Left lobe of liver (tissue), 2 donors: ENCODE measurements around the gene IGFBP1. TPM values are rescaled to one million over a fixed set of nuclear protein-coding genes. Genes with fewer than 3 reads are reported as not detected.
"Not testable (repeated sequence)": the region's sequence is repeated elsewhere in the genome, so short reads cannot be mapped to it uniquely, and the experiment has no call there.

Experiments used
- ATAC-seq: fragments of 200-7000 bp; cut with Tn5 transposase; one replicate; pipeline ENCODE4 v1.9.1; 2020; ENCODE audit warnings: mild to moderate bottlenecking, moderate library complexity
- DNase-seq: peaks from one replicate; pipeline ENCODE4 v3.0.0-alpha.2; 2020; ENCODE audit warnings: low spot score
- total RNA-seq: library from RNA; stranded (reverse); gene quantifications from one replicate; pipeline ENCODE4 v1.2.1, GENCODE V29; 2021
- donor health status: DM: no; HTN: no; CAD: no; lungs with moderate emphysema.
- donor health status: DM: no; HTN: yes; CAD: no.

IGFBP1 gene
- total RNA-seq, 1 donor from 2014 or later: 13.7 TPM

- ATAC-seq (no peak), DNase-seq (no peak)
These were observed 42.7 kb downstream of the IGFBP1 start for GRCh38 chr7:45930967-45931366.

GRCh38 chr7:45937301-45937700 is 49.0 kb downstream of the IGFBP1 start:
- no peak for ATAC-seq

GRCh38 chr7:45937862-45938261 is 49.6 kb downstream of the IGFBP1 start:
- no peak for DNase-seq
- ATAC-seq: no peak

More at GRCh38 chr7:45937301-45937700, 49.0 kb downstream of the IGFBP1 start:
- no peak for DNase-seq

GRCh38 chr7:45938626-45939302 is 50.5 kb downstream of the IGFBP1 start:
- DNase-seq: no peak
- no peak for ATAC-seq

- ATAC-seq: no peak
- no peak for DNase-seq
These were observed 51.3 kb downstream of the IGFBP1 start for GRCh38 chr7:45939574-45939973.

- not testable (repeated sequence) for DNase-seq, ATAC-seq
These were observed 52.0 kb downstream of the IGFBP1 start for GRCh38 chr7:45940237-45940781.

GRCh38 chr7:45940939-45941338 is 52.7 kb downstream of the IGFBP1 start:
- ATAC-seq (no peak), DNase-seq (no peak)

Other genes with a start within 250 kb of the IGFBP1 start
- gene CCDC201, start 15.4 kb upstream of the IGFBP1 start, total RNA-seq: not detected
- 140 TPM for gene IGFBP3, start 32.8 kb downstream of the IGFBP1 start, total RNA-seq